ENCODE measurements around the gene TRPV3. TPM values are rescaled to one million over a fixed set of nuclear protein-coding genes. Genes with fewer than 3 reads are reported as not detected.
A peak's percentile ranks its signal among the peaks of the same experiment; 100 is the strongest.

Gene TRPV3
- total RNA-seq, 1 donor from 2014 or later: 0.52 TPM

DNA sequence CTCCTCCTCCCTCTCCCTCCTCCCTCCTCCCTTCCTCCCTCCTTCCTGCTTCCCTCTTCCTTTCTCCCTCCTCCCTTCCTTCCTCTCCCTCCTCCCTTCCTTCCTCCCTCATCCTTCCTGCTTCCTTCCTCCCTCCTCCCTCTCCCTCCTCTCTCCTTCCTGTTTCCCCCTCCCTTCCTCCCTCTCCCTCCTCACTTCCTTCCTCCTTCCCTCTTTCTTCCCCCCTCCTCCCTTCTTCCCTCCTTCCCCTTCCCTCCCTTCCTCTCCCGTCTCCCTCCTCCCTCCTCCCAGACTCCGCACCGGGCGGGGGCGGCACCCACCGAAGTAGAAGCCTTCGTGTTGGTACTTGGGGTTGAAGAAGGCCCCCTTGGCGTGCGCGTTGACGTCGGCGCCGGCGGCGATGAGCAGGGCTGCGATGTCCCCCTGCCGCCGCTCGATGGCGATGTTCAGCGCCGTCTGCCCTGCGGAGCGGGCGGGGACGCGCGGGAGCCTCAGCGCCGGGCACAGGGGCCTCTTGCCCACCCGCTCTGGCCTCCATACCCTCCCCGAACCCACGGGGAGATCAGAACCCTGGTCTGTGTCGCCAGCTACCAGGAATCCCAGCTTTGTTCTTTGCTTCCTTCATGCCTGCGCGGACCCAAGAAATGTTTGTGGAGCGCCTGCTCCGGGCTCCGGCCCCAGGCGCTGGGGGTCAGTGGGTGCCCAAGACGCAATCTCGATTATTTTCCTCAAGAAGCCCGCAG lies 22.2 kb downstream of the TRPV3 start:
- peak overlapping the region; percentile 23 for H3K27ac ChIP-seq (ENCODE audit: low read depth, low read length)
- H3K36me3 ChIP-seq (ENCODE audit: control insufficient read depth in 3 of 3, insufficient read depth in 3 of 3, low read length in 3 of 3): no peaks in the 10 kb centered on the region
- peaks cover 0 to 2% (median 0%) of the 10 kb centered on the region in 3 donors for H3K9me3 ChIP-seq (ENCODE audit: control insufficient read depth in 3 of 3, low read length in 3 of 3)
- H3K4me3 ChIP-seq (ENCODE audit: low read length in 3 of 3): peak overlapping the region; percentile 58 to 73 (median 70)
- H3K4me1 ChIP-seq (ENCODE audit: control insufficient read depth in 3 of 3, insufficient read depth in 3 of 3, low read length in 3 of 3): peaks cover 0 to 12% (median 2%) of the 10 kb centered on the region in 3 donors
- no peaks in the 10 kb centered on the region for H3K27me3 ChIP-seq (ENCODE audit: control insufficient read depth in 3 of 3, insufficient read depth in 3 of 3, low read length in 3 of 3)
- H3K9ac ChIP-seq (ENCODE audit: low read depth in 1 of 3, low read length in 3 of 3): peak overlapping the region; percentile 40 to 86 (median 83)

DNA sequence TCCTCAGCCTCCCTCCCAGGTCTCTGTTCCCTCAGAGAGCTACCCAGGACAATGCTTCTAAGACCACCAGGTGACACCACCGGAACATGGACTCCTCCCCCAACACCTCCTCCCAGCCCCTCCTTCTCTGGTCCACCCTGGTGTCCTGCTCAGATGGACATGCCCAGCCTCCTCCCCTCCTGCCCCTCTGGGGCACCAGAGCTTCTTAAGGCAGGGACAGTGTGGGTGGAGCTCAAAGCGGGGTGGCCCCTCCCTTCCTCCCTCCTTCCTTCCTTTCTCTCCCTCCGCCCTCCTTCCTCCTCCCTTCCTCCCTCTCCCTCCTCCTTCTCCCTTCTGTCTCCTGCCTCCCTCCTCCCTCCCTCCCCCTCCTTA lies 22.7 kb downstream of the TRPV3 start:
- Histone ChIP-seq H3K9me3 (ENCODE audit: control insufficient read depth in 3 of 3, low read length in 3 of 3) (no peaks in the 10 kb centered on the region), H3K27ac (ENCODE audit: low read depth, low read length) (no peak overlapping the region), H3K4me1 (ENCODE audit: control insufficient read depth in 3 of 3, insufficient read depth in 3 of 3, low read length in 3 of 3) (peaks cover 0 to 12% (median 6%) of the 10 kb centered on the region in 3 donors), H3K36me3 (ENCODE audit: control insufficient read depth in 3 of 3, insufficient read depth in 3 of 3, low read length in 3 of 3) (no peaks in the 10 kb centered on the region), H3K9ac (ENCODE audit: low read depth in 1 of 3, low read length in 3 of 3) (no peak overlapping the region), H3K27me3 (ENCODE audit: control insufficient read depth in 3 of 3, insufficient read depth in 3 of 3, low read length in 3 of 3) (no peaks in the 10 kb centered on the region), H3K4me3 (ENCODE audit: low read length in 3 of 3) (peak overlapping the region in 1 of 3 donors; percentile 73)

DNA sequence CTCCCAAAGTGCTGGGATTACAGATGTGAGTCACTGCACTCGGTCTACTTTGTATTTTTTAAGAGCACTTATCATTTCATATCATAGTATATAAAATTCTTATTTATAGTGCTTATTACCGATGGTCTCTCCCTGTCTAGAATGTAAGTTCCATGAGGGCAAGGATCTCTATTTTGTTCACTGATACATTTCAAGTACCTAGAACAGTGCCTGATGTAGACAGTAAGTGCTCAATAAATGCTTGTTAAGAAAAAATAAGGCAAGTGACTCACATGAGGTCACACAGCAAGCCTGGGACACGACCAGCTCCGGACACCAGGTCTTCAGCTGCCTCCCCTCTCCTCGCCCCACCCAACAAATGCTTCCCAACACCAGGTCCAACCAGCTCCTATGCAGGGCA lies 23.9 kb downstream of the TRPV3 start:
- H3K27me3 ChIP-seq (ENCODE audit: control insufficient read depth in 3 of 3, insufficient read depth in 3 of 3, low read length in 3 of 3): no peaks in the 10 kb centered on the region
- H3K9me3 ChIP-seq (ENCODE audit: control insufficient read depth in 3 of 3, low read length in 3 of 3): no peaks in the 10 kb centered on the region
- H3K36me3 ChIP-seq (ENCODE audit: control insufficient read depth in 3 of 3, insufficient read depth in 3 of 3, low read length in 3 of 3): peaks cover 0 to 2% (median 0%) of the 10 kb centered on the region in 3 donors
- no peak overlapping the region for H3K27ac ChIP-seq (ENCODE audit: low read depth, low read length)
- H3K4me3 ChIP-seq (ENCODE audit: low read length in 3 of 3): no peak overlapping the region
- no peak overlapping the region for H3K9ac ChIP-seq (ENCODE audit: low read depth in 1 of 3, low read length in 3 of 3)
- H3K4me1 ChIP-seq (ENCODE audit: control insufficient read depth in 3 of 3, insufficient read depth in 3 of 3, low read length in 3 of 3): peaks cover 0 to 12% (median 6%) of the 10 kb centered on the region in 3 donors

DNA sequence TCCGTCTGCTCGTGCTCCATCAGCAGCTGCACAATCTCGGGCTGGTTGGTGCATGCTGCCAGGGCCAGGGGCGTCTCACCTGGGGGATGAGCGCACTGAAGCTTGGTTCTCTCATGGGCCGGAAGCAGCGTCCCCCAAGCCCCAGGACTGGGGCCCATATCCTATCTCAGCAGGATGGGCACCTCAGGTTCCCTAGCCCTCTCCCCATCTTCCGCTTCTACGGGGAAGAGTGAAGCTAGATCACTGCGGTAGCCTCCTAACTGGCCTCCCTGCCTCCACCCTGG lies 24.8 kb downstream of the TRPV3 start:
- no peaks in the 10 kb centered on the region for H3K9me3 ChIP-seq (ENCODE audit: control insufficient read depth in 3 of 3, low read length in 3 of 3)

DNA sequence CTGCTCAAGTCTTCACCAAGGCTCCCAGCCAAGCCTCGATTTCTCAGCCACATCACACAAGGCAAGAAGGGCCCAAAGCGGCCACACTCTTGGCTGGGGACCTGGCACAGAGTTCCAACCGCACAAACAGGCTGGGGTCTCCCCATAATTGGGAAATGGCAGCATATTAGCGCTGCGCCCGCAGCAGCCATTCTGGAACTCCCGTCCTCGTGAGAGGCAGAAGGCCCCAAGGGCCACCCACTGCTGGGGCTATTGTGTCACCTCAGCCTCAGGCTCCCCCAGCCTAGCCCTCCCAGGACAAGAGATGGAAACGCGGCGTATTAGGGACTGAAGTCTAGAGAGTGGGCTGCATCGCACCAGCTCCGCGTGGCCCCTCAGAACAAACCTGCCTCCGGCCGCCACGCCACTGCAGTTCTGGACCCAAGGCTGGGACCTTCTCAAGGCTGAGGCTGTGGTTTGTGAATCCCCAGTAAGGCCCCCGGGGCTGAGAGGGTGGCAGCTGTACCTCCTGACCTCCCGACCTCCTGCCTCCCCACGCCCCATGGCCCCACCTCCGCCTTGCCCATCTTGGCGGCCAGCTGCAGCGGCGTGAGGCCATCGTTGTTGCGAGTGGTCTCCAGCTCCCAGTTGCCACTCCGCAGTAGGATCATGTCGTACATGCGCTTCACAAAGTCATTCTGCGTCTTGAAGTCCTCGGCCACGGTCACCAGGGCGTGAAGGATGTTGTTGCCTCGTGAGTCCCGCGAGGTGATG lies 25.3 kb downstream of the TRPV3 start:
- Histone ChIP-seq H3K9me3 (ENCODE audit: control insufficient read depth in 3 of 3, low read length in 3 of 3) (no peaks in the 10 kb centered on the region), H3K36me3 (ENCODE audit: control insufficient read depth in 3 of 3, insufficient read depth in 3 of 3, low read length in 3 of 3) (peaks cover 0 to 2% (median 0%) of the 10 kb centered on the region in 3 donors), H3K27ac (ENCODE audit: low read depth, low read length) (no peak overlapping the region), H3K27me3 (ENCODE audit: control insufficient read depth in 3 of 3, insufficient read depth in 3 of 3, low read length in 3 of 3) (no peaks in the 10 kb centered on the region), H3K4me3 (ENCODE audit: low read length in 3 of 3) (no peak overlapping the region), H3K9ac (ENCODE audit: low read depth in 1 of 3, low read length in 3 of 3) (no peak overlapping the region), H3K4me1 (ENCODE audit: control insufficient read depth in 3 of 3, insufficient read depth in 3 of 3, low read length in 3 of 3) (peaks cover 0 to 12% (median 6%) of the 10 kb centered on the region in 3 donors)

More for the DNA sequence above, 24.8 kb downstream of the TRPV3 start:
- peaks cover 0 to 2% (median 0%) of the 10 kb centered on the region in 3 donors for H3K36me3 ChIP-seq (ENCODE audit: control insufficient read depth in 3 of 3, insufficient read depth in 3 of 3, low read length in 3 of 3)
- H3K27ac ChIP-seq (ENCODE audit: low read depth, low read length): no peak overlapping the region
- no peaks in the 10 kb centered on the region for H3K27me3 ChIP-seq (ENCODE audit: control insufficient read depth in 3 of 3, insufficient read depth in 3 of 3, low read length in 3 of 3)
- H3K9ac ChIP-seq (ENCODE audit: low read depth in 1 of 3, low read length in 3 of 3): no peak overlapping the region
- H3K4me3 ChIP-seq (ENCODE audit: low read length in 3 of 3): no peak overlapping the region
- H3K4me1 ChIP-seq (ENCODE audit: control insufficient read depth in 3 of 3, insufficient read depth in 3 of 3, low read length in 3 of 3): peaks cover 0 to 12% (median 6%) of the 10 kb centered on the region in 3 donors

DNA sequence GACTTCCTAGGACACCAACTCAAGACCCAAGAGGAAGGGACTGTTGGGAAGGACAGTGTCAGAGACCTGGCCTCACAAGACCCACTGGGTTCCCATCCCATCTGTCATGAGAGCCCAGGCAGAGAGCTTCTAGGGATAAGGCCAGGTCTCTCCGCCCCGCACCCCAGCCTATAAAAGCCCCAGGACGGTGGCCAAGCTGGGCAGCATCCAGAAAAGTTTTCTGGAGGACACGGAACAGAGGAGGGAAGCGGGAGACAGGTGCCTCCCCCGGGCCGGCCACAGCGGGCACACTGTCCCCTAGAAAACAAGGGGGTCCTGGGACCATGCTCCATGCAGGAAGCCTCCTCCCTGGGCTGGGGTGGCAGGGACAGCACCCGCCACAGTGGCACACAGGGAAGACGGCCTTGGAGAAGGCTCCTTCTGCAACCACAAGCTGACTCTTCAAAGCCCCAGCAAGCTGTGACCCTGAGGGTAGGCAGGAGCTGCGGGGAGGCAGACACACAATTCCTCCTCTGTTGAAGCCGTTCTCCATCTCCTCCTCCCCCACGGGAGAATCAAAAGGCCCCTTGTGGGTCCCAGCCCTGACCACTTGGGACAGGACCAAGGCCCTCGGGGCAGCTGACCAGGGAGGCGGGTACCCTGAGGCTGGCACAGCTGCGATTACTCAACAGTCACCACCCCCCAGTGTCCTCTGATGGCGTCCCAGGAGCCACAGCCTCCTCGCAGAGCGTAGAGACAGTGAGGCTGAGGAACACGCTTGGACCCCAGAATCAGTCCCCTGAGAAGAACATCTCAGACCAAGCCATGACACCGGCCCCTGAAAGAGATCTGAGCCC lies 26.1 kb downstream of the TRPV3 start:
- Histone ChIP-seq H3K9me3 (ENCODE audit: control insufficient read depth in 3 of 3, low read length in 3 of 3) (no peaks in the 10 kb centered on the region), H3K27ac (ENCODE audit: low read depth, low read length) (no peak overlapping the region), H3K4me1 (ENCODE audit: control insufficient read depth in 3 of 3, insufficient read depth in 3 of 3, low read length in 3 of 3) (peaks cover 0 to 12% (median 6%) of the 10 kb centered on the region in 3 donors), H3K27me3 (ENCODE audit: control insufficient read depth in 3 of 3, insufficient read depth in 3 of 3, low read length in 3 of 3) (no peaks in the 10 kb centered on the region), H3K36me3 (ENCODE audit: control insufficient read depth in 3 of 3, insufficient read depth in 3 of 3, low read length in 3 of 3) (peaks cover 0 to 10% (median 2%) of the 10 kb centered on the region in 3 donors), H3K9ac (ENCODE audit: low read depth in 1 of 3, low read length in 3 of 3) (peak overlapping the region in 2 of 3 donors; percentile 10 to 60), H3K4me3 (ENCODE audit: low read length in 3 of 3) (no peak overlapping the region)

DNA sequence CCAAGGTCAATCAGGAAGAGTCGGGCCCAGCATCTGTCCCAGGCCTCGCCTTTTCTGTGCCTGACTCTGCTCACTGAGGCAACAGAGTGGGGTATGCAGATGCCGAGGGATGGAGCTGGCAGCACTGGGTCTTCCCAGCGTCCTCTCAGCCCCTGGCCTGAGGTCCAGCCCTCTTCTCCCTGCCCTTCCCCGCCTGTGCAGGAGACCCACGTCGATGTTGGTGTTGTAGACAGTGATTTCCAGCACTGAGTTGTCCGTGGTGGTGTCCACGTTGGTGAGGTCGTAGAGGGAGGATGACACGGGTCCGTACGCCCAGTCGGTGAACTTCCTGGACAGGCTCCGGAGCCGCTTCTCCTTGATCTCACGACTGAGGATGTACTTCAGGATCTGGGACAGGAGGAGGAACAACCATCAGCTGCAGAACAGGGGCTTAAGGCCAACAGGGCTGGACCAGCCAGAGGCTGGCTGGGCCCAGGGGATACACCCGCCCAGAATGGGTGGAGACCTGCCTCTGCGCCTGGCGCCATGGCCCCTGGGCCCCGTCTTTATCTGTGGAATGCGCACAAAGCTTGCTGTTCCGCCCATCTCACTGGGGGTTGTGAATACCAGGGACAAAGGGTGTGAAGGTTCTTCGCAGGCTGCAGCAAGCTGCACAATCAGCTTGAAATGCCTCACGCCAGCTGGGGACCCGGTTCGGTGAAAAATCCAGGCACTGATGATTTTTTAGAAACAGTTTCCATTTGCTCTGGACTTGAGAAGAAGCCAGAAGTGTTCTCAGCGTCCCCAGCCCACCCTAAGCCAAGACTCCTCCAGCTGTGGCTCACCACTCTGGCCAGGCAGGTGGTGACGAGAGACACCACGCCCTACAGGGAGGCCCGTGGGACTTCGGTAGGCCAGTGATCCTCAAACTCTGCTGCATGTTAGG lies 27.5 kb downstream of the TRPV3 start:
- Histone ChIP-seq H3K4me1 (ENCODE audit: control insufficient read depth in 3 of 3, insufficient read depth in 3 of 3, low read length in 3 of 3) (peaks cover 0 to 9% (median 6%) of the 10 kb centered on the region in 3 donors), H3K9ac (ENCODE audit: low read depth in 1 of 3, low read length in 3 of 3) (no peak overlapping the region), H3K9me3 (ENCODE audit: control insufficient read depth in 3 of 3, low read length in 3 of 3) (no peaks in the 10 kb centered on the region), H3K36me3 (ENCODE audit: control insufficient read depth in 3 of 3, insufficient read depth in 3 of 3, low read length in 3 of 3) (peaks cover 0 to 13% (median 2%) of the 10 kb centered on the region in 3 donors), H3K4me3 (ENCODE audit: low read length in 3 of 3) (peak overlapping the region in 1 of 3 donors; percentile 14), H3K27me3 (ENCODE audit: control insufficient read depth in 3 of 3, insufficient read depth in 3 of 3, low read length in 3 of 3) (no peaks in the 10 kb centered on the region), H3K27ac (ENCODE audit: low read depth, low read length) (no peak overlapping the region)

DNA sequence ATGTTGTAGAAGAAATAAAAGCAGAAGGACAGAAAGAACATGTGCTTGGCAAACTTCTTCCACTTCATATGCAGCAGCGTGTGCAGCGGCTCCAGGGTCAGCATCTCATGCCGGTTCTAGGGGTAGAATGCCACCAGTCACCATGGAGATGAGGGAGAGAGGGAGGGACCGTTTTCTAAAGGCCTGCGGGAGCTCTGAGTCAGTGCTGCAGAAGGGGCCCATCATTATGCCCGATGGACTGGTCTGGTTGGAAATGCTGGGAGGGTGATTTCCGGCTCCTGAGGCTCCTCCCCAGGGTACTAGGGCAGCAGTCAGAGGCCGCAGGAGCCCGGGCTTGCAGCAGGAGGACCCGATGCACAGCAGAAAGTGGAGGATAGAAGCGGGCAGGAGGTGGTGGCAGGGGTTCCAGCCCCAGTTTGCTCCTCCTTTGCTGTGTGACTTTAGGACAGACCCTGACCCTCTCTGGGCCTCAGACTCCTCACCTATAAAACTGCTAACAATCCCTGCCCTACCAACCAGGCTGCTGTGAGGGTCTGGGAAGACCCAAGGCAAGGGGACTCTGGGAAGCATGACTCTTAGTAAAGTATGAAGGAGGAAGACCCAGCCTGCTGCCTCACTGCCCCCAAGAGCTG lies 28.6 kb downstream of the TRPV3 start:
- H3K4me1 ChIP-seq (ENCODE audit: control insufficient read depth in 3 of 3, insufficient read depth in 3 of 3, low read length in 3 of 3): peaks cover 0 to 9% (median 6%) of the 10 kb centered on the region in 3 donors
- H3K36me3 ChIP-seq (ENCODE audit: control insufficient read depth in 3 of 3, insufficient read depth in 3 of 3, low read length in 3 of 3): peaks cover 0 to 13% (median 2%) of the 10 kb centered on the region in 3 donors
- no peaks in the 10 kb centered on the region for H3K27me3 ChIP-seq (ENCODE audit: control insufficient read depth in 3 of 3, insufficient read depth in 3 of 3, low read length in 3 of 3)
- H3K9ac ChIP-seq (ENCODE audit: low read depth in 1 of 3, low read length in 3 of 3): no peak overlapping the region
- no peaks in the 10 kb centered on the region for H3K9me3 ChIP-seq (ENCODE audit: control insufficient read depth in 3 of 3, low read length in 3 of 3)
- no peak overlapping the region for H3K27ac ChIP-seq (ENCODE audit: low read depth, low read length)
- no peak overlapping the region for H3K4me3 ChIP-seq (ENCODE audit: low read length in 3 of 3)

DNA sequence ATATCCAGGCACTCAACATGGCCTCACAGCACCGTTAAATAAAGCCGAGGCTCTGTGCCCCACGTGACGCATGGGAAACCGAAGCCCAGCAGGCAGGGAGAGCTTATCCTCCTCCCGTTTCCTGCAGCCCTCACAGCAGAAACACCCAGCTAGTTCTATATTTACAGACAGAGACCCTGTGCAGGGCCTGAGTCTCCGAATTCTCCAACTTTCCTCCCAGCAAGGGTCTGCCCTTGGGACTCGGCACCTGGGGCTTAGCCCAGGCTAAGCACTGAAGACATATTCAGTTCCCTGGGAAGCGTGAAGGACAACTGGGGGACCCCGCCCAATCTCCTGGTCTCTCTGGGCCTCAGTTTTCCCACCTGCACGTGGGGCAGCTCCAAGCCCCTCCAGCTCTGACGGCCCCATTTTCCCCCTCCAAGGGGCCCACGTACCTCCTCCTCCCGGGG lies 29.2 kb downstream of the TRPV3 start:
- Histone ChIP-seq H3K36me3 (ENCODE audit: control insufficient read depth in 3 of 3, insufficient read depth in 3 of 3, low read length in 3 of 3) (peaks cover 0 to 13% (median 2%) of the 10 kb centered on the region in 3 donors), H3K9ac (ENCODE audit: low read depth in 1 of 3, low read length in 3 of 3) (no peak overlapping the region), H3K27me3 (ENCODE audit: control insufficient read depth in 3 of 3, insufficient read depth in 3 of 3, low read length in 3 of 3) (no peaks in the 10 kb centered on the region), H3K4me3 (ENCODE audit: low read length in 3 of 3) (no peak overlapping the region), H3K4me1 (ENCODE audit: control insufficient read depth in 3 of 3, insufficient read depth in 3 of 3, low read length in 3 of 3) (peaks cover 0 to 9% (median 6%) of the 10 kb centered on the region in 3 donors), H3K9me3 (ENCODE audit: control insufficient read depth in 3 of 3, low read length in 3 of 3) (no peaks in the 10 kb centered on the region), H3K27ac (ENCODE audit: low read depth, low read length) (no peak overlapping the region)
